HL-60 (cell line): Measurements from ENCODE around the gene SSX2IP.

Source experiments
- GABPA ChIP-seq: IDR thresholded peaks from 2 replicates; pipeline ENCODE4 v1.6.1; 2012; ENCODE audit warnings: low read depth
- POLR2AphosphoS5 ChIP-seq: IDR thresholded peaks from 2 replicates; pipeline ENCODE4 v1.6.1; 2012; ENCODE audit warnings: low read depth
- REST ChIP-seq: IDR thresholded peaks from 2 replicates; pipeline ENCODE4 v1.6.1; 2012; ENCODE audit warnings: low read depth; ENCODE audit not compliant: insufficient replicate concordance
- TF ChIP-seq, protein P1 (sequence below): IDR thresholded peaks from one replicate; pipeline ENCODE4 v1.5.1; 2011; ENCODE audit warnings: low read length, control low read depth, inconsistent platforms; ENCODE audit not compliant: insufficient read depth

GRCh38 chr1:84619383-84620102 lies 70.7 kb downstream of the SSX2IP start:
- TF ChIP-seq, protein P1, sequence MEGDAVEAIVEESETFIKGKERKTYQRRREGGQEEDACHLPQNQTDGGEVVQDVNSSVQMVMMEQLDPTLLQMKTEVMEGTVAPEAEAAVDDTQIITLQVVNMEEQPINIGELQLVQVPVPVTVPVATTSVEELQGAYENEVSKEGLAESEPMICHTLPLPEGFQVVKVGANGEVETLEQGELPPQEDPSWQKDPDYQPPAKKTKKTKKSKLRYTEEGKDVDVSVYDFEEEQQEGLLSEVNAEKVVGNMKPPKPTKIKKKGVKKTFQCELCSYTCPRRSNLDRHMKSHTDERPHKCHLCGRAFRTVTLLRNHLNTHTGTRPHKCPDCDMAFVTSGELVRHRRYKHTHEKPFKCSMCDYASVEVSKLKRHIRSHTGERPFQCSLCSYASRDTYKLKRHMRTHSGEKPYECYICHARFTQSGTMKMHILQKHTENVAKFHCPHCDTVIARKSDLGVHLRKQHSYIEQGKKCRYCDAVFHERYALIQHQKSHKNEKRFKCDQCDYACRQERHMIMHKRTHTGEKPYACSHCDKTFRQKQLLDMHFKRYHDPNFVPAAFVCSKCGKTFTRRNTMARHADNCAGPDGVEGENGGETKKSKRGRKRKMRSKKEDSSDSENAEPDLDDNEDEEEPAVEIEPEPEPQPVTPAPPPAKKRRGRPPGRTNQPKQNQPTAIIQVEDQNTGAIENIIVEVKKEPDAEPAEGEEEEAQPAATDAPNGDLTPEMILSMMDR = no peak
- no peak for TF ChIP-seq POLR2AphosphoS5
- TF ChIP-seq REST = no peak
- TF ChIP-seq GABPA = no peak
